Tibial nerve (tissue), 4 donors: Measurements from ENCODE around the gene GALR1. TPM values are rescaled to one million over a fixed set of nuclear protein-coding genes. Genes with fewer than 3 reads are reported as not detected.

Source experiments
- DNase-seq, 2 donors: peaks; one replicate each; pipeline ENCODE4 v3.0.0-alpha.2; 2019; ENCODE audit warnings: low spot score in 2 of 2
- H3K27ac ChIP-seq, 4 donors: fragments of 200-600 bp; sonication (generic) in 3 of 4; one replicate each; pipeline ENCODE4 v1.5.1; 2017 to 2019; ENCODE audit warnings: mild to moderate bottlenecking in 1 of 4
- H3K27me3 ChIP-seq, 2 donors: fragments of 200-600 bp; sonication (generic) in 1 of 2; one replicate each; pipeline versions ENCODE4 v1.5.1 to v1.6.0; 2017 to 2019
- H3K36me3 ChIP-seq, 3 donors: fragments of 200-600 bp; sonication (generic); one replicate each; pipeline ENCODE4 v1.5.1; 2018 to 2019
- H3K4me1 ChIP-seq, 4 donors: fragments of 200-600 bp; sonication (generic) in 3 of 4; one replicate each; pipeline ENCODE4 v1.5.1; 2017 to 2019
- H3K4me3 ChIP-seq, 4 donors: fragments of 200-600 bp; sonication (generic) in 3 of 4; one replicate each; pipeline ENCODE4 v1.5.1; 2017 to 2019; ENCODE audit warnings: mild to moderate bottlenecking in 1 of 4, moderate library complexity in 1 of 4
- H3K9me3 ChIP-seq, 4 donors: fragments of 200-600 bp; sonication (generic) in 3 of 4; one replicate each; pipeline ENCODE4 v1.5.1; 2017 to 2019
- CTCF ChIP-seq, 5 experiments: fragments of 200-600 bp in 3 of 5; fragments of 450-650 bp in 2 of 5; sonication (generic) in 3 of 5; IDR thresholded peaks; one replicate each; pipeline ENCODE4 v1.5.1; 2016 to 2019; ENCODE audit warnings: antibody characterized with exemption in 5 of 5, mild to moderate bottlenecking in 3 of 5, moderate library complexity in 2 of 5
- EP300 ChIP-seq, 2 donors: sonication (generic); formaldehyde crosslinking; IDR thresholded peaks; one replicate each; pipeline ENCODE4 v1.6.1; 2017; ENCODE audit warnings: antibody characterized with exemption in 2 of 2, mild to moderate bottlenecking in 1 of 2
- POLR2A ChIP-seq, 2 donors: fragments of 450-650 bp; IDR thresholded peaks; one replicate each; pipeline ENCODE4 v1.6.1; 2017; ENCODE audit warnings: antibody characterized with exemption in 2 of 2, mild to moderate bottlenecking in 2 of 2, moderate library complexity in 2 of 2
- WGBS, 2 donors: methylation state at CpG; one replicate each; pipeline ENCODE4 v1.1.5; 2018; 5-methylcytosine and 5-hydroxymethylcytosine counted together
- total RNA-seq, 4 donors: library from RNA; depleted of rRNA; stranded (reverse); fragments of >200 nt; gene quantifications; one replicate each; pipeline ENCODE4 v1.1.0, GENCODE V29; 2016

GALR1 gene
- total RNA-seq: 1 to 10 TPM in 1 of 4 donors, under 1 TPM in 2, not detected in 1; 0.42 to 1.2 (median 0.87) TPM

GRCh38 chr18:77249569-77250500 lies at the start of gene GALR1:
Gene GALR1 (plus strand): TSS chr18:77249848. CDS start chr18:77250549, 701 bp downstream.
- peak within 1 kb of the TSS; percentile 2 to 40 (median 20) for H3K4me3 ChIP-seq
- peaks cover 0 to 20% (median 0%) of the 10 kb centered on the region in 4 donors for H3K9me3 ChIP-seq
- H3K27ac ChIP-seq: no peak within 1 kb of the TSS
- TF ChIP-seq POLR2A (IDR thresholded peaks at IDR 0.05) (no peak), EP300 (IDR thresholded peaks at IDR 0.05) (no peak), CTCF (IDR thresholded peaks at IDR 0.05) (no peak)
- 0 to 1% methylated on average over 63 to 72 of the region's 98 CpGs for WGBS, 2 donors
- no peak for DNase-seq
- peaks cover 0 to 26% (median 4%) of the 10 kb centered on the region in 4 donors for H3K4me1 ChIP-seq
- H3K27me3 ChIP-seq: peaks cover 0 to 57% of the 10 kb centered on the region in 2 donors
- no peaks in the 10 kb centered on the region for H3K36me3 ChIP-seq

GRCh38 chr18:77201506-77201905 lies 48.1 kb upstream of the GALR1 start:
- WGBS, 2 donors: 91 to 95% methylated on average over 4 of the region's 4 CpGs
- H3K27ac ChIP-seq: no peak overlapping the region
- H3K4me3 ChIP-seq: no peak overlapping the region
- no peaks in the 10 kb centered on the region for H3K36me3 ChIP-seq
- no peak for TF ChIP-seq EP300 (IDR thresholded peaks at IDR 0.05)
- TF ChIP-seq CTCF (IDR thresholded peaks at IDR 0.05): no peak
- TF ChIP-seq POLR2A (IDR thresholded peaks at IDR 0.05): no peak
- no peaks in the 10 kb centered on the region for H3K27me3 ChIP-seq
- no peaks in the 10 kb centered on the region for H3K9me3 ChIP-seq
- H3K4me1 ChIP-seq: peaks cover 0 to 5% (median 3%) of the 10 kb centered on the region in 4 donors
- DNase-seq: no peak

- no peaks in the 10 kb centered on the region for H3K36me3 ChIP-seq
- H3K4me1 ChIP-seq: peaks cover 0 to 13% (median 9%) of the 10 kb centered on the region in 4 donors
- DNase-seq: no peak
- no peak overlapping the region for H3K27ac ChIP-seq
- 79 to 85% methylated on average over 7 of the region's 7 CpGs for WGBS, 2 donors
- H3K4me3 ChIP-seq: no peak overlapping the region
- no peaks in the 10 kb centered on the region for H3K9me3 ChIP-seq
- no peak for TF ChIP-seq POLR2A (IDR thresholded peaks at IDR 0.05)
- TF ChIP-seq CTCF (IDR thresholded peaks at IDR 0.05): no peak
- TF ChIP-seq EP300 (IDR thresholded peaks at IDR 0.05): no peak
- H3K27me3 ChIP-seq: no peaks in the 10 kb centered on the region
Observed at GRCh38 chr18:77202329-77202728, 47.3 kb upstream of the GALR1 start.

- H3K27me3 ChIP-seq: no peaks in the 10 kb centered on the region
- no peaks in the 10 kb centered on the region for H3K9me3 ChIP-seq
- no peaks in the 10 kb centered on the region for H3K36me3 ChIP-seq
- H3K4me3 ChIP-seq: no peak overlapping the region
- TF ChIP-seq EP300 (IDR thresholded peaks at IDR 0.05): no peak
- TF ChIP-seq CTCF (IDR thresholded peaks at IDR 0.05): no peak
- H3K27ac ChIP-seq: no peak overlapping the region
- H3K4me1 ChIP-seq: peaks cover 2 to 21% (median 16%) of the 10 kb centered on the region in 4 donors
- WGBS, 2 donors: 77 to 78% methylated on average over 12 of the region's 12 CpGs
- no peak for DNase-seq
Observed at GRCh38 chr18:77203071-77203470, 46.6 kb upstream of the GALR1 start.

- Histone ChIP-seq H3K4me1 (peaks cover 2 to 29% (median 16%) of the 10 kb centered on the region in 4 donors), H3K27ac (no peak overlapping the region), H3K4me3 (no peak overlapping the region), H3K36me3 (no peaks in the 10 kb centered on the region), H3K27me3 (no peaks in the 10 kb centered on the region), H3K9me3 (no peaks in the 10 kb centered on the region)
- DNase-seq: no peak
- TF ChIP-seq EP300 (IDR thresholded peaks at IDR 0.05) (no peak), CTCF (IDR thresholded peaks at IDR 0.05) (no peak), POLR2A (IDR thresholded peaks at IDR 0.05) (no peak)
- 91 to 92% methylated on average over 4 of the region's 4 CpGs for WGBS, 2 donors
Observed at GRCh38 chr18:77203851-77204250, 45.8 kb upstream of the GALR1 start.
